GM12891 (cell line): ENCODE data around the gene SPDYE1.
"Not testable (repeated sequence)": the region's sequence is repeated elsewhere in the genome, so short reads cannot be mapped to it uniquely, and the experiment has no call there.

Experiments
- POLR2A ChIP-seq: IDR thresholded peaks from 2 replicates; pipeline ENCODE4 v1.6.1; 2011; ENCODE audit warnings: low read depth, low read length, control low read depth
- POLR2AphosphoS5 ChIP-seq: IDR thresholded peaks from 2 replicates; pipeline ENCODE4 v1.6.1; 2011; ENCODE audit warnings: low read depth, low read length, control low read depth
- SPI1 ChIP-seq: IDR thresholded peaks from 2 replicates; pipeline ENCODE4 v1.6.1; 2011; ENCODE audit warnings: low read depth, low read length, control low read depth

GRCh38 chr7:43974033-43974573 lies 23.6 kb upstream of the SPDYE1 start:
- not testable (repeated sequence) for TF ChIP-seq POLR2A, SPI1, POLR2AphosphoS5
